Liver (tissue), 9 donors: ENCODE measurements around the gene BCAR3. TPM values are rescaled to one million over a fixed set of nuclear protein-coding genes. Genes with fewer than 3 reads are reported as not detected.

Experiments used
- DNase-seq: peaks from one replicate; pipeline ENCODE4 v3.0.0-alpha.2; 2017; ENCODE audit warnings: low spot score
- H3K27ac ChIP-seq, 2 donors: one replicate each; pipeline ENCODE4 v1.7.0; 2013; ENCODE audit warnings: inconsistent platforms in 2 of 2, low read length in 2 of 2, control low read depth in 1 of 2, low read depth in 1 of 2, mild to moderate bottlenecking in 1 of 2
- H3K27me3 ChIP-seq, 4 donors: one replicate each; pipeline versions ENCODE4 v1.6.1 to v1.7.0; 2013; ENCODE audit warnings: low read length in 3 of 4, inconsistent platforms in 1 of 4, mild to moderate bottlenecking in 1 of 4, moderate library complexity in 1 of 4; ENCODE audit not compliant: control insufficient read depth in 4 of 4, insufficient read depth in 4 of 4
- H3K36me3 ChIP-seq, 4 donors: one replicate each; pipeline versions ENCODE4 v1.6.1 to v1.7.0; 2013; ENCODE audit warnings: low read length in 3 of 4, mild to moderate bottlenecking in 3 of 4, low read depth in 1 of 4, moderate library complexity in 1 of 4; ENCODE audit not compliant: control insufficient read depth in 4 of 4, insufficient read depth in 3 of 4
- H3K4me1 ChIP-seq, 4 donors: one replicate each; pipeline versions ENCODE4 v1.6.1 to v1.7.0; 2013; ENCODE audit warnings: low read length in 3 of 4, mild to moderate bottlenecking in 3 of 4, moderate library complexity in 1 of 4; ENCODE audit not compliant: control insufficient read depth in 4 of 4, insufficient read depth in 4 of 4
- H3K4me3 ChIP-seq, 3 donors: one replicate each; pipeline versions ENCODE4 v1.6.1 to v1.7.0; 2013; ENCODE audit warnings: low read length in 3 of 3, control low read depth in 1 of 3, low read depth in 1 of 3, mild to moderate bottlenecking in 1 of 3
- H3K9ac ChIP-seq, 2 donors: one replicate each; pipeline ENCODE4 v1.7.0; 2013; ENCODE audit warnings: low read length in 2 of 2, mild to moderate bottlenecking in 2 of 2, moderate library complexity in 2 of 2, control low read depth in 1 of 2, low read depth in 1 of 2
- H3K9me3 ChIP-seq, 4 donors: one replicate each; pipeline versions ENCODE4 v1.6.1 to v1.7.0; 2013; ENCODE audit warnings: low read length in 3 of 4; ENCODE audit not compliant: control insufficient read depth in 4 of 4
- CTCF ChIP-seq: fragments of 150-350 bp; IDR thresholded peaks from 2 replicates; pipeline ENCODE4 v1.5.1; 2017; ENCODE audit warnings: improper control_type of control experiment, low read depth, low read length; ENCODE audit not compliant: missing input control
- EGR1 ChIP-seq, 2 donors: IDR thresholded peaks; 2 replicates each; pipeline ENCODE4 v1.6.1; 2016 to 2018; ENCODE audit warnings: antibody characterized with exemption in 2 of 2, low read depth in 2 of 2
- FOXA1 ChIP-seq: IDR thresholded peaks from 2 replicates; pipeline ENCODE4 v1.6.1; 2016; ENCODE audit warnings: antibody characterized with exemption
- FOXA2 ChIP-seq: IDR thresholded peaks from 2 replicates; pipeline ENCODE4 v1.6.1; 2016; ENCODE audit warnings: antibody characterized with exemption
- GABPA ChIP-seq, 2 donors: IDR thresholded peaks in 1 of 2; conservative IDR thresholded peaks in 1 of 2; 2 replicates each; pipeline ENCODE4 v1.6.1; 2016; ENCODE audit warnings: antibody characterized with exemption in 2 of 2, mild to moderate bottlenecking in 1 of 2, moderate library complexity in 1 of 2
- HNF4A ChIP-seq, 2 donors: conservative IDR thresholded peaks; 2 replicates each; pipeline ENCODE4 v1.6.1; 2016; ENCODE audit warnings: antibody characterized with exemption in 2 of 2, mild to moderate bottlenecking in 2 of 2
- HNF4G ChIP-seq: IDR thresholded peaks from 2 replicates; pipeline ENCODE4 v1.6.1; 2016; ENCODE audit warnings: antibody characterized with exemption
- JUND ChIP-seq, 2 donors: IDR thresholded peaks; 2 replicates each; pipeline ENCODE4 v1.6.1; 2016; ENCODE audit warnings: antibody characterized with exemption in 2 of 2
- MAX ChIP-seq: IDR thresholded peaks from 2 replicates; pipeline ENCODE4 v1.6.1; 2016; ENCODE audit warnings: antibody characterized with exemption
- NR2F2 ChIP-seq: IDR thresholded peaks from 2 replicates; pipeline ENCODE4 v1.6.1; 2016; ENCODE audit warnings: antibody characterized with exemption
- RAD21 ChIP-seq, 2 donors: IDR thresholded peaks; 2 replicates each; pipeline ENCODE4 v1.6.1; 2016; ENCODE audit warnings: antibody characterized with exemption in 2 of 2, mild to moderate bottlenecking in 2 of 2
- RXRA ChIP-seq, 2 donors: IDR thresholded peaks; 2 replicates each; pipeline ENCODE4 v1.6.1; 2017 to 2018; ENCODE audit warnings: antibody characterized with exemption in 2 of 2, mild to moderate bottlenecking in 1 of 2
- SP1 ChIP-seq: IDR thresholded peaks from 2 replicates; pipeline ENCODE4 v1.6.1; 2018; ENCODE audit warnings: antibody characterized with exemption, mild to moderate bottlenecking
- TAF1 ChIP-seq: conservative IDR thresholded peaks from 2 replicates; pipeline ENCODE4 v1.6.1; 2016; ENCODE audit warnings: antibody characterized with exemption, mild to moderate bottlenecking
- YY1 ChIP-seq: IDR thresholded peaks from 2 replicates; pipeline ENCODE4 v1.6.1; 2016; ENCODE audit warnings: antibody characterized with exemption, mild to moderate bottlenecking
- WGBS: extraction: QIAGEN DNeasy Blood & Tissue Kit; methylation state at CpG from one replicate; pipeline ENCODE4 v1.1.7; 2013; 5-methylcytosine and 5-hydroxymethylcytosine counted together
- polyA plus RNA-seq, 2 donors: library from polyadenylated mRNA; stranded (reverse) in 1 of 2; unstranded in 1 of 2; fragments of 200-250 nt in 1 of 2; fragments of >200 nt in 1 of 2; fragmentation: Nextera tagmentation in 1 of 2; extraction: Ambion mirVana in 1 of 2; gene quantifications; one replicate each; pipeline versions ENCODE4 v1.2.1 to v1.2.3, GENCODE V29; 2013 to 2015
- total RNA-seq, 2 donors: library from RNA; depleted of rRNA; stranded (reverse); fragments of >200 nt; gene quantifications; one replicate each; pipeline ENCODE4 v1.2.3, GENCODE V29; 2014
- TF ChIP-seq, protein P1 (sequence below): IDR thresholded peaks from 2 replicates; pipeline ENCODE4 v1.6.1; 2016; ENCODE audit warnings: antibody characterized with exemption, mild to moderate bottlenecking
- TF ChIP-seq, protein P2 (sequence below): IDR thresholded peaks from 2 replicates; pipeline ENCODE4 v1.6.1; 2016; ENCODE audit warnings: antibody characterized with exemption
- TF ChIP-seq, protein P3 (sequence below): IDR thresholded peaks from 2 replicates; pipeline ENCODE4 v1.6.1; 2016; ENCODE audit warnings: antibody characterized with exemption
- donor health status: healthy.
- donor health status: healthy.
- donor health status: healthy.
- donor health status: healthy.
- donor health status: healthy.

BCAR3 gene
- total and polyA plus RNA-seq, 4 donors: 2.8 to 10.3 (median 7.7) TPM

- no peaks in the 10 kb centered on the region for H3K27me3 ChIP-seq
- H3K36me3 ChIP-seq: no peaks in the 10 kb centered on the region
- DNase-seq: no peak
- WGBS: 88% methylated on average over 3 of the region's 3 CpGs
- H3K9ac ChIP-seq: no peak overlapping the region
- H3K9me3 ChIP-seq: no peaks in the 10 kb centered on the region
- H3K27ac ChIP-seq: no peak overlapping the region
- no peak overlapping the region for H3K4me3 ChIP-seq
- TF ChIP-seq, protein P1, sequence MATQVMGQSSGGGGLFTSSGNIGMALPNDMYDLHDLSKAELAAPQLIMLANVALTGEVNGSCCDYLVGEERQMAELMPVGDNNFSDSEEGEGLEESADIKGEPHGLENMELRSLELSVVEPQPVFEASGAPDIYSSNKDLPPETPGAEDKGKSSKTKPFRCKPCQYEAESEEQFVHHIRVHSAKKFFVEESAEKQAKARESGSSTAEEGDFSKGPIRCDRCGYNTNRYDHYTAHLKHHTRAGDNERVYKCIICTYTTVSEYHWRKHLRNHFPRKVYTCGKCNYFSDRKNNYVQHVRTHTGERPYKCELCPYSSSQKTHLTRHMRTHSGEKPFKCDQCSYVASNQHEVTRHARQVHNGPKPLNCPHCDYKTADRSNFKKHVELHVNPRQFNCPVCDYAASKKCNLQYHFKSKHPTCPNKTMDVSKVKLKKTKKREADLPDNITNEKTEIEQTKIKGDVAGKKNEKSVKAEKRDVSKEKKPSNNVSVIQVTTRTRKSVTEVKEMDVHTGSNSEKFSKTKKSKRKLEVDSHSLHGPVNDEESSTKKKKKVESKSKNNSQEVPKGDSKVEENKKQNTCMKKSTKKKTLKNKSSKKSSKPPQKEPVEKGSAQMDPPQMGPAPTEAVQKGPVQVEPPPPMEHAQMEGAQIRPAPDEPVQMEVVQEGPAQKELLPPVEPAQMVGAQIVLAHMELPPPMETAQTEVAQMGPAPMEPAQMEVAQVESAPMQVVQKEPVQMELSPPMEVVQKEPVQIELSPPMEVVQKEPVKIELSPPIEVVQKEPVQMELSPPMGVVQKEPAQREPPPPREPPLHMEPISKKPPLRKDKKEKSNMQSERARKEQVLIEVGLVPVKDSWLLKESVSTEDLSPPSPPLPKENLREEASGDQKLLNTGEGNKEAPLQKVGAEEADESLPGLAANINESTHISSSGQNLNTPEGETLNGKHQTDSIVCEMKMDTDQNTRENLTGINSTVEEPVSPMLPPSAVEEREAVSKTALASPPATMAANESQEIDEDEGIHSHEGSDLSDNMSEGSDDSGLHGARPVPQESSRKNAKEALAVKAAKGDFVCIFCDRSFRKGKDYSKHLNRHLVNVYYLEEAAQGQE: no peak
- TF ChIP-seq TAF1 (no peak), CTCF (no peak), GABPA (IDR thresholded peaks at IDR 0.05 in 1 of 2, conservative IDR thresholded peaks at IDR 0.05 in 1 of 2) (no peak), MAX (no peak), FOXA2 (no peak), YY1 (no peak), HNF4G (no peak)
- TF ChIP-seq, protein P2, sequence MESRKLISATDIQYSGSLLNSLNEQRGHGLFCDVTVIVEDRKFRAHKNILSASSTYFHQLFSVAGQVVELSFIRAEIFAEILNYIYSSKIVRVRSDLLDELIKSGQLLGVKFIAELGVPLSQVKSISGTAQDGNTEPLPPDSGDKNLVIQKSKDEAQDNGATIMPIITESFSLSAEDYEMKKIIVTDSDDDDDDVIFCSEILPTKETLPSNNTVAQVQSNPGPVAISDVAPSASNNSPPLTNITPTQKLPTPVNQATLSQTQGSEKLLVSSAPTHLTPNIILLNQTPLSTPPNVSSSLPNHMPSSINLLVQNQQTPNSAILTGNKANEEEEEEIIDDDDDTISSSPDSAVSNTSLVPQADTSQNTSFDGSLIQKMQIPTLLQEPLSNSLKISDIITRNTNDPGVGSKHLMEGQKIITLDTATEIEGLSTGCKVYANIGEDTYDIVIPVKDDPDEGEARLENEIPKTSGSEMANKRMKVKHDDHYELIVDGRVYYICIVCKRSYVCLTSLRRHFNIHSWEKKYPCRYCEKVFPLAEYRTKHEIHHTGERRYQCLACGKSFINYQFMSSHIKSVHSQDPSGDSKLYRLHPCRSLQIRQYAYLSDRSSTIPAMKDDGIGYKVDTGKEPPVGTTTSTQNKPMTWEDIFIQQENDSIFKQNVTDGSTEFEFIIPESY: no peak
- H3K4me1 ChIP-seq: no peaks in the 10 kb centered on the region
Measured at GRCh38 chr1:93694819-93695218, 13.2 kb upstream of the BCAR3 start.

DNA sequence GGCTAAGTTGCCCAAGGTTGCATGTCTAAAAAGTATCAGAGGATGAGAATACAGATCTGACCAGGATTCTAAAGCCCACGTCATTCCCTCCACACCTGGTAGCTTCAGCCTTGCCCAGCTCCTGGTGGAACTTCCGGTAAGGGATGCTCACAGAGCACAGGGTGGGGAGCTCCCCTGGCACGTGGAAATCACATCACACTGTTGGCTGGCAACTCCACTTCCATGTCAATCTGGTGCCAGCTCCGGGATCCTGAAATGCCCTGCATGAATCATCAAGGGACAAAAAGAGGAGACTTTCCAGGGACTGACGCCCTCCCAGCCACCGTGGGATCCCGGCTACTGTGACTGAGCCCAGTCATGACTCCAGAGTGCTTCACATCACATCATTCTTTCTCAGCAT lies 12.4 kb upstream of the BCAR3 start:
- Histone ChIP-seq H3K9ac (no peak overlapping the region), H3K4me3 (no peak overlapping the region), H3K4me1 (no peaks in the 10 kb centered on the region), H3K27ac (no peak overlapping the region), H3K27me3 (no peaks in the 10 kb centered on the region), H3K36me3 (no peaks in the 10 kb centered on the region), H3K9me3 (no peaks in the 10 kb centered on the region)
- DNase-seq: no peak
- 91% methylated on average over 7 of the region's 7 CpGs for WGBS
- TF ChIP-seq TAF1 (no peak), YY1 (no peak), RAD21 (IDR thresholded peaks at IDR 0.05) (no peak), HNF4A (conservative IDR thresholded peaks at IDR 0.05) (no peak), FOXA2 (no peak), JUND (IDR thresholded peaks at IDR 0.05) (no peak), SP1 (no peak), FOXA1 (no peak), CTCF (no peak), MAX (no peak), HNF4G (no peak), RXRA (IDR thresholded peaks at IDR 0.05) (no peak), NR2F2 (no peak), EGR1 (IDR thresholded peaks at IDR 0.05; ENCODE audit: low read depth in 2 of 2) (no peak)
- TF ChIP-seq, protein P3, sequence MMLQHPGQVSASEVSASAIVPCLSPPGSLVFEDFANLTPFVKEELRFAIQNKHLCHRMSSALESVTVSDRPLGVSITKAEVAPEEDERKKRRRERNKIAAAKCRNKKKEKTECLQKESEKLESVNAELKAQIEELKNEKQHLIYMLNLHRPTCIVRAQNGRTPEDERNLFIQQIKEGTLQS: no peak
- TF ChIP-seq, protein P2: no peak
